GM18526 (cell line): ENCODE data around the gene SP8.

Source experiments
- POLR2A ChIP-seq: IDR thresholded peaks from 3 replicates; pipeline ENCODE4 v1.6.1; 2011; ENCODE audit not compliant: insufficient read length; ENCODE audit errors: extremely low read depth

Gene SP8

GRCh38 chr7:20786779-20787659 lies at the start of gene SP8:
SP8 (minus strand) TSS chr7:20786886; CDS start chr7:20786798, 88 bp downstream.
- TF ChIP-seq POLR2A, result no peak

DNA sequence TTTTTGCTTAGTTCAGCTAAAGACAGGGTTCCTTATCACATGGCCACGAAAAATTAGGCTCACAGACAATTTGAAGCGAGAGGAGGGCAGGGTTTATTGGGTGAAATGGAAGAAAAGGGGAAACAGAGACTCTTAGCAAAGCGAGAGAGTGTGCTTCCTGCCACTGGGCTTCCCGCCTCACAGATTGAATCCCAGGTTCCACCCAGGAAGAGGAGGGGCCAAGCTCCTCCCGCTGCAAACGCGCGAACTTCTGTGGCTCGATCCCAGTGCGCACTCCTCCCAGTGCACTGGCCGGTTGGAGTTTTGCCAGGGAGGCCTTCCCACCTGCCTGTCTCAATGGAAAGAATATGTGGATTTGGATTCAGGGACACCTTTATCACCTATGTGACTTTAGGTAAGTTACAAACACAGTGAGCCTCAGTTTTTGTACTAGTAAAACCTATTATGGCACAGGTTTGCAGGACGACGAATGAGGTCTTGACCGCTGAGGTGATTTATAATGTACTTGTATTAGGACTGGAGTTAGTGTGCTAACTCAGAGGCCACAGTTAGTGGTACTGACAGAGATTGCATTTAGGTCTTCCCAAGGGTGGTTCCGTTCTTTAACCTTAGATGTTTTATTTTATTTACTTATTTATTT lies 48.5 kb upstream of the SP8 start:
- no peak for TF ChIP-seq POLR2A

GRCh38 chr7:20834656-20835055 lies 48.0 kb upstream of the SP8 start:
- TF ChIP-seq POLR2A, result no peak

DNA sequence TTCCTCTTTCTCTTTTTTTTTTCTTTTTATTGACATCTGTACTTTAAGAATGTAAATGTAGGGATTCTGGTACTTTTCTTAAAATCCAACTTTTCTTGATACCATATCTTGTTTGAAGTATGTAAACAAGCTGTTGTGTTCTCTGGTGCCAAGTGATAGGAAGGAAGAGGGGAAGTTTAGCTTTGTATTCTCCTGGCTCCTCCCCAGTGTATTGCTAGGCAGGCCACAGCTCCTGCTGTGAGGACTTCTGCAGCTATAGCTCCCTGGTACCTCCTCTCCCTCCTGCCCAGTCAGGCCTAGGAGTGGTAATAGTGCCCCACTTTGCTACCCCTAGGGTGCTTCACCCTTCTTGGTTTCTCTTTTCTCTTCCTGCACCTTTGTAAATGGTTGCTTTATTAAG lies 45.3 kb upstream of the SP8 start:
- no peak for TF ChIP-seq POLR2A

- TF ChIP-seq POLR2A, result no peak
Measured at GRCh38 chr7:20831451-20831850, 44.8 kb upstream of the SP8 start.

GRCh38 chr7:20828947-20829346 lies 42.3 kb upstream of the SP8 start:
- no peak for TF ChIP-seq POLR2A

DNA sequence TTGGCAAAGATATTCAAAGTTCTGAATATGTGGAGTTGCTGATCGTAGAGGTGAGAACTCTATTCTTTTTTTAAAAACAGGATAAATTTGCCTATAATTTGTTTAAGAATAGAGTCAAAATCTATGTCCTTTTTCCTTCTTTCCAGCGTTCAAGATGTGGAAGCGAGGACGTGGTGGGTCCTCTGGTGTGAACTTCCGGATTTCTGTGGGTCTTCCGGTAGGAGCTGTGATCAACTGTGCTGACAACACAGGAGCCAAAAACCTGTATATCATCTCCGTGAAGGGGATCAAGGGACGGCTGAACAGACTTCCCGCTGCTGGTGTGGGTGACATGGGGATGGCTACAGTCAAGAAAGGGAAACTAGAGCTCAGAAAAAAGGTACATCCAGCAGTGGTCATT lies 40.5 kb upstream of the SP8 start:
- no peak for TF ChIP-seq POLR2A

- no peak for TF ChIP-seq POLR2A
Measured at GRCh38 chr7:20826243-20826642, 39.6 kb upstream of the SP8 start.

DNA sequence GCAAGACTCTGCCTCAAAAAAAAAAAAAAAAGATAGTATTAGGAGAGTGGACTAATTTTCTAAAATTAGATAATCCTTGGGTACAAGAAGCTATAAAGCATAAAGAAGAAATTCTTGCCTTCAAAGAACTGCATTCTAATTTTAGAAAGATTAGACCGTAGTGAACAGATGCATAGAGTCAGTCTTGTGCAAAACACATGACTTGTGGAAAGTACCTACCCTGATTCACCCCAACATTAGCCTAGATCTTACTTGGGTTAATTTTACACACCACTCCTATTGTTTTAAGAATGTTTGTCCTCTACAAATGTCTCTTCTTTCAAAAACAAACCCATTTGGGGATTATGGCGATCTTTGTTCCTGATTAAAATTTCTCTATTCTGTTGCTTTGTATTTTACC lies 38.9 kb upstream of the SP8 start:
- TF ChIP-seq POLR2A, result no peak

GRCh38 chr7:20816372-20816959 lies 29.8 kb upstream of the SP8 start:
- TF ChIP-seq POLR2A, result no peak

GRCh38 chr7:20804345-20804744 lies 17.7 kb upstream of the SP8 start:
- TF ChIP-seq POLR2A, result no peak

GRCh38 chr7:20799566-20800366 lies 13.1 kb upstream of the SP8 start:
- no peak for TF ChIP-seq POLR2A

- TF ChIP-seq POLR2A, result no peak
Measured at GRCh38 chr7:20798694-20799121, 12.0 kb upstream of the SP8 start.

GRCh38 chr7:20798081-20798693 lies 11.5 kb upstream of the SP8 start:
- no peak for TF ChIP-seq POLR2A
